GM18505 (cell line): ENCODE results near the gene DUSP1.

ENCODE experiments used
- ATAC-seq: cut with Tn5 transposase; IDR thresholded peaks from one replicate; pipeline ENCODE4 v1.9.1; 2021; ENCODE audit not compliant: unreplicated experiment
- POLR2A ChIP-seq: IDR thresholded peaks from 4 replicates; pipeline ENCODE4 v1.6.1; 2011; ENCODE audit warnings: borderline replicate concordance; ENCODE audit not compliant: insufficient read depth, insufficient read length; ENCODE audit errors: extremely low read depth

Gene DUSP1

DNA sequence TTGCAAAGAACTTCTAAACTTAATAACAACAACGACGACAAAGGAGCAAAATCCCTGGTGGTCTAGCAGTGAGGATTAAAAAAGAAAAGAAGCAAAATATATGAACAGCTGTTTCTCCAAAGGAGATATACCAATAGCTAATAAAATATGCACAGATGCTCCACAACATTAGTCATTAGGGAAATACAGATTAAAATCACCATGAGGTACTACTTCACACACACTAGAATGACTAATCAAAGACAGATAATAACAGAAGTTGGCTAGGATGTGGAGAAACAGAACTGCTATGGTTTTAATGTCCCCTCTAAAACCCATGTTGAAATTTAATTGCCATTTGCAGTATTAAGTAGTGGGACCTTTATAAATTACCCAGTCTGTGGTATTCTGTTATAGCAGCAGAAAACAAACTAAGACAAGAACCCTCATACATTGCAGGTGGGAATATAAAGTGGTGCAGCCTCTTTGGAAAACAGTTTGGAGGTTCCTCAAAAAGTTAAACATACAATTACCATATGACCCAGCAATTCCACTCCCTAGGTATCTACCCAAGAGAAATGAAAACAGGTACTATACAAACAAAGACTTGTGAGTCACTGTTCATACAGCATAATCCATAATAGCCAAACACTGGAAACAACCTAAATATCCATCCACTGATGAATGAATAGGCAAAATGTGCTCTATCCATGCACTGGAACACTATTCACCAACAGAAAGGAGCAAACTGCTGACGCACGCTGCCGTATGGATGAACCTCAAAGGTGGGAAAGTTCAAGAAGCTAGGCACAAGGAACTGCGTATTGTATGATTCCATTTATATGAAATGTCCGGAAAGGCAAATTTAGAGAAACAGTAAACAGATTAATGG lies 11.4 kb upstream of the DUSP1 start:
- no peak for TF ChIP-seq POLR2A
- ATAC-seq = no peak

DNA sequence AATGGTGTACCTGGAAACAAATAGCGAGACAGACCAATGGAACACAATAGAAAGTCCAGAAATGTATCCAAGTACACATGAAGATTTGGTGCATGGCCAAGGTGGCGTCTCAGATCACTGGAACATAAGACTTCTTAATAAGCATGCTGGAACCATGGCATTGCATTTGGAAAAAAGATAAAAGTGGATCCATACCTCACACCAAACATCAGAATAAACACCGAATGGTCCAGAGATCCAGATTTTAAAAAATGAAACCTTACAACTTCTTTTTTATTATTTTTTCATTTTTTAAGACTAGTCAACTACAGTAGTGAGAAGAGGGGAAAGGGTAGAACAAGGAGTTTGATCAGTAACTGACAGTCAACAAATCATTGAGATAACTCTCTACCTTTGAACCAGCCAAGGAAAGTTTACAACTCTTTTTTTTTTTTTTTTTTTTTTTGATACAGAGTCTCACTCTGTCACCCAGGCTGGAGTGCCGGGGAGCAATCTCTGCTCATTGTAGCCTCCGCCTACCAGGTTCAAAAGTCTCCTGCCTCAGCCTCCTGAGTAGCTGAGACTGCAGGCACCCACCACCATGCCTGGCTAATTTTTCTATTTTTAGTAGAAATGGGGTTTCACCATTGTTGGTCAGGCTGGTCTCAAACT lies 8.8 kb upstream of the DUSP1 start:
- TF ChIP-seq POLR2A = no peak

DNA sequence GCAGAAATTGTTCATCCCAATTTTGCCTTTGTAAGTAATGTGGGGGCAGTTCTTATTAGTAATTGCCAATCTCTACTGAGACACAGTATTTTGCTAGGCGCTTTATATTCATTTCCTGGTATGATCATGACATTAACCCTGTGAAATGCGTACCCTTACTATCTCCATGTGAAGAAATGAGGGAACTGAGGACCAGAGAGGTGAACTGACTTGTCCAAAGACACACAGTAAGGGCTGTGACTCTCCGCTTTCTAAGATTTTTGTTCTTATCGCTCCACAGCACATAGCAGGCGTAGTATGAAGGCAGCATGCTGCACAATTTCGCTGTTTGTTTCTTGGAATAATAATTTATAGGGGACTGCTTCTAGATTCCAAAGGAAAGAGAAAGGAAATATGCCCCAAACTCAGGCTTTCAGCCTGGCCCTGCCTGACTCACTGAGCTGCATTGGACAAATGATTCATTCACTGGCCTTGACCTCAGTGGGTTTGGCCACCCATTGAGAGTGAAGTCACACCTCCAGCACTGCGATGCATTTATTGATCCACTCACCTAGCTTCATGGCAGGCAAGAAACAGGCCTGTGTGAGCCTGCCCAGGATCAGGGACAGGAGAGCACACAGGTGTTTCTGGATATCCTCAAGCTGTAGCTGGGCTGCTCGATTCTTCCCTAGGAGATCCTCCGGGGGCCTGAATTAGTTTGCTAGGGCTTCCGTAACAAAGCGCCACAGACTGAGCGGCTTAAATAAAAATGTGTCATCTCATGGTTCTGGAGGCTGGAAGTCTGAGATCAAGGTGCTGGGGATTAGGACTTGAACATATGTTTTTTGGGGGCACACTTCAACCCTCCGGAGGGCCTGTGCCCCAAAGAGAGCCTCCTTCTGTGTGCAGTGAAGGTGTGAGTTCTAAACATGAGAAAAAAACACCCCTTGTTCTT lies 7.2 kb upstream of the DUSP1 start:
- ATAC-seq = peak; percentile 14
- no peak for TF ChIP-seq POLR2A

More for the DNA sequence above, 8.8 kb upstream of the DUSP1 start:
- ATAC-seq = no peak

DNA sequence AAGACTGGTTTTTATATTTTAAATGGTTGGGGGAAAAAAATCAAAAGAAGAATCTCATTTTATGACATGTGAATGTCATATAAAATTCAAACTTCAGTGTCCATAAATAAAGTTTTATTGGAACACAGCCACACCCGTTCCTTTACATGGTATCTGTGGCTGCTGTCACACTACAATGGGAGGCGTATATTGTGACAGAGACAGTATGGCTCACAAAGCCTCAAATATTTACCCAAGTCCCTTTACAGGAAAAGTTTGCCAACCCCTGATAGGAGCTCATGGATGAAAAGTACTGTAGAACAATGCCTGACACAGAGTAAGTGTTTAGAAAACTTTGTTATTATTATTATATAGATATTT lies 5.2 kb upstream of the DUSP1 start:
- ATAC-seq = no peak
- TF ChIP-seq POLR2A = no peak

DNA sequence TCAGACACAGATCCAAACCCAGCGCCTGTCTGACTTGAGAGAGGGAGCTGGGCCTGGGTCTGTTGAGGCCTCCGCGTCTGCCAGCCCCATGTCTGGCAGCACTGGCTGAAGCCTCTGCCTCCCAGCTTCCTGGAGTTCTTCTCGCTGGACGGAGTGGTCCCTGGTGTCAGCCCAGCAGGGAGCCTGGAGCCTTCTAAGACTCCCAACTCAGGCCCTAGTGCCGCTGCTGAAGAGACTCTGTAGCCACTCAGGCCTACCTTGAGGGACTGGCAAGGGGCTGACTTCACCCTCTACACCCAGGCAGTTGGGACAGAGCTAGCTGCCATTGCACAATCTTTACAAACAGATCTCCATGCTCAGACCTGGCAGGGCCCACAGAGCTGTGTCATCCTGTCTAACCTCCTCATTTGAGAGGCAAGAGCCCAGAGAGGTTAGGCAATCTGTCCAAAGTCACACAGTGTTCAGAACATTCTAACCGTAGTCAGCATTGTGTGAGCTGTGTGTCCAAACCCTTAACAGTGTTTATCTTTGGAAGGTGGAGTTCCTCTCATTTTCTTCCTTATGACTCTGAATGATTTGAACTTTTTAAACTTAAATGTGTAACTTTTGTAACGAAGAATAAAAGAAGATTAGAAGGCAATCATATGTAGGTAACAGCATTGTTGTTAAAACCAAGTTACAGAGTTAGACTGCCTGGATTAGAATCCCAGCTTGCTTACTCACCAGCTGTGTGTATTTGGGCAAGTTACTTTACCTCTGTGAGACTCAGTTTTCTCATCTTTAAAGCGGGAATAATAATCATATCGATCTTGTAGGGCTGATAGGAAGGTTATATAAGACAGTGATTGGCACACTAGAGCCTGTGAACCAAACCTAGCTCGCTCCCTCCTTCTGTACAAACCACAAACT lies 4.6 kb upstream of the DUSP1 start:
- TF ChIP-seq POLR2A = no peak
- ATAC-seq = no peak

DNA sequence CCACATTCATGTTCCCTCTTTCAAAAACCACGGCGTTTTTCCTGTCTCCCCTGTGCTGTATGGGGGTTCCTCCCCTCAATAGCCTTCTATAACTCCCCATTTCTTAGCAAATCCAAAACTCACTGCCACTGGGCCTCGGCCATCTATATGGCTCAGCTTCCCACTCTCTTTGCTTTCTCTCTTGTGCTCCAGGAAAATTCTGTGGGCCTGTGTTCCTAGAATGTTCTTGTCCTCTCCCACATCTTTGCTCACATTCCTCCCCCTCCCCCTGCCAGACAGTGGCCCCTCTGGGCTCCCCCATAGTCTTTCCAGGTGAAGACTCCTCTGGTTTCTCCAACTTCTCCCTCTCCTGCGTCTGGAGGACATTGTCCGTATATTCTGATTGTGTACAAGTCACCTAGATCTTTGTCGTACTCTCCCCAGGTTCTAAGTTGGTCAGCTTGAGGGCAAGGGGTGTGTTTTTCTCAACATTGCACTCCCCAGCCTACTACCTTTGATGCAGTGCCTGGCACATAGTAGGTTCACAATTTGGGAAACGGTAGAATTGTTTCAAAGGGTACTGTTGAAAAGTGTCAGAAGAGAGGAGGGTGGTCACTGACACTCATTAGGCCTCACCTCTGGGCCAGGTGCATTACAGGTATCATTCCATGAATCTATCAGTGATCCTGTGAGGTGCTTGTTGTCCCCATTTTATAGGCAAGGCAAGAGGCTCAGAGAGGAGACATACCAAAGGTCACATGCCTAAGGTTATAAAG lies 3.7 kb upstream of the DUSP1 start:
- no peak for TF ChIP-seq POLR2A

DNA sequence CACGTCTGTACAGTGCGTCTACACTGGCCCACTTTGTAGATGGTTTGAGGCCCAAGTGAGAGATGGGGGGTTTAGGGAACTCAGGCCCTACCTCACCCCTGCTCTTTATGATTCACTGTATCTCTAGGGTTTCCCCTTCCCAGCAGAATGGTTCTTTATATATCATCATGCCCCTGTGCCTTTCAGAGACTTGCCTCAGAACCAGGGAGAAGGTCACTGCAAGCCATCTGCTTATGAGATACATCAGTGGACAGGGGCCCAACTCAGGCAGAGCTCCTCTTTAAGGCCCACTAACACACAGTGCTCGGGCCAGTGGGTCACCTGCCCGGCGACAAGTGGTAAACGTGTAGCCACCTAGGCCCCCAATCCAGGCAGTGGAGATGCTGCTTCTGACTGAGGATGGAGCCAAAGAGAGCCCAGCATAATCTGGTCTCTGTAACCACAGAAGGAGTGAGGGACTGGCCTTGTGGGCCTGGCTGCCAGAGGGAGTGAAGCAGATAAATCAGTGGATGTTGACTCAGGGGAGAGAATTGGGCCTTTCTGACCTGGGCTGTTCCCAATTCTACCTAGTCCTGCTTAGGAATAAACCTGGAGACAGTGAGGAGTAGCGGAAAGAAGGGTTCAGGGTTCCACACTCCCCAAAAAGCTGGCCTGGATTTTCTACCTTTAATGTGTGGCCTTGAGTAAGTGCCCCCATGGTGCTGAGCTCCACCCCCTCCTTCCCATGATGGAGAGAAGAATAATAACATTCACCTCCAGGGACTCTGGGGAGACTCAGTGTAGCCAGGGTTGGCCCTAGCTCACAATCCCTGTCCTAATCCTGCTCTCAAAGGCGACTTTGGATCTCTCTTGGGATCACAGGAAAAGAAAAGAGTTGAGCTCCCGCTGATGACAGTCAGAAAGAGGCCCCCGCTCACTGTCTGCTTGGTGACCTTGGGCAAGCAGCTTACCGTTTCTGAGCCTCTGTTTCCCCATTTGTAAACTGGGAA lies 2.8 kb upstream of the DUSP1 start:
- no peak for TF ChIP-seq POLR2A
- no peak for ATAC-seq

More for the DNA sequence above, 3.7 kb upstream of the DUSP1 start:
- no peak for ATAC-seq

GRCh38 chr5:172772112-172772906 lies 1.3 kb upstream of the DUSP1 start:
- peak; percentile 34 for ATAC-seq

GRCh38 chr5:172771439-172772111 lies 580 bp upstream of the DUSP1 start:
- TF ChIP-seq POLR2A = no peak
- ATAC-seq = no peak

More at GRCh38 chr5:172772112-172772906, 1.3 kb upstream of the DUSP1 start:
- TF ChIP-seq POLR2A = peak; percentile 43

GRCh38 chr5:172770374-172770674 lies 671 bp downstream of the DUSP1 start:
- ATAC-seq = no peak
- TF ChIP-seq POLR2A = no peak
